ENCODE data around the gene LAMB4. TPM values are rescaled to one million over a fixed set of nuclear protein-coding genes. Genes with fewer than 3 reads are reported as not detected.

The LAMB4 gene
- total RNA-seq, 2 donors from 2014 or later = not detected

- ATAC-seq (replicated peaks in 1 of 2) (peak; percentile 55 to 61), DNase-seq (peak; percentile 4 to 12)
- H3K9me3 Mint-ChIP-seq = no peaks in the 10 kb centered on the region
These were observed 15.9 kb downstream of the LAMB4 start for GRCh38 chr7:108114117-108114841.

GRCh38 chr7:108112683-108113082, 17.5 kb downstream of the LAMB4 start:
- H3K4me1 Mint-ChIP-seq (ENCODE audit: low read depth) = no peaks in the 10 kb centered on the region

More at GRCh38 chr7:108114117-108114841, 15.9 kb downstream of the LAMB4 start:
- Mint-ChIP-seq H3K27ac (no peak overlapping the region), H3K36me3 (ENCODE audit: insufficient read depth in 2 of 2) (no peaks in the 10 kb centered on the region), H3K4me3 (no peak overlapping the region), H3K27me3 (ENCODE audit: low read depth) (peaks cover 5% of the 10 kb centered on the region), H3K4me1 (ENCODE audit: low read depth) (no peaks in the 10 kb centered on the region)

GRCh38 chr7:108109221-108109908, 20.8 kb downstream of the LAMB4 start:
- no peaks in the 10 kb centered on the region for H3K27me3 Mint-ChIP-seq (ENCODE audit: low read depth)
- H3K36me3 Mint-ChIP-seq (ENCODE audit: insufficient read depth in 2 of 2) = no peaks in the 10 kb centered on the region
- H3K4me3 Mint-ChIP-seq = no peak overlapping the region
- no peaks in the 10 kb centered on the region for H3K4me1 Mint-ChIP-seq (ENCODE audit: low read depth)
- no peak overlapping the region for H3K27ac Mint-ChIP-seq
- no peaks in the 10 kb centered on the region for H3K9me3 Mint-ChIP-seq
- DNase-seq = peak; percentile 2 to 14
- peak; percentile 53 to 59 for ATAC-seq (replicated peaks in 1 of 2)

More at GRCh38 chr7:108112683-108113082, 17.5 kb downstream of the LAMB4 start:
- Mint-ChIP-seq H3K27ac (no peak overlapping the region), H3K4me3 (no peak overlapping the region), H3K9me3 (no peaks in the 10 kb centered on the region), H3K27me3 (ENCODE audit: low read depth) (peaks cover 5% of the 10 kb centered on the region), H3K36me3 (ENCODE audit: insufficient read depth in 2 of 2) (no peaks in the 10 kb centered on the region)
- no peak for DNase-seq
- ATAC-seq (replicated peaks in 1 of 2) = no peak

GRCh38 chr7:108108131-108108530, 22.0 kb downstream of the LAMB4 start:
- H3K4me3 Mint-ChIP-seq = no peak overlapping the region
- no peaks in the 10 kb centered on the region for H3K36me3 Mint-ChIP-seq (ENCODE audit: insufficient read depth in 2 of 2)
- no peaks in the 10 kb centered on the region for H3K4me1 Mint-ChIP-seq (ENCODE audit: low read depth)
- DNase-seq (no peak), ATAC-seq (replicated peaks in 1 of 2) (no peak)
- H3K27ac Mint-ChIP-seq = no peak overlapping the region
- no peaks in the 10 kb centered on the region for H3K9me3 Mint-ChIP-seq
- H3K27me3 Mint-ChIP-seq (ENCODE audit: low read depth) = no peaks in the 10 kb centered on the region

GRCh38 chr7:108104324-108104723, 25.8 kb downstream of the LAMB4 start:
- no peaks in the 10 kb centered on the region for H3K36me3 Mint-ChIP-seq (ENCODE audit: insufficient read depth in 2 of 2)
- no peak overlapping the region for H3K27ac Mint-ChIP-seq
- no peaks in the 10 kb centered on the region for H3K4me1 Mint-ChIP-seq (ENCODE audit: low read depth)
- ATAC-seq (replicated peaks in 1 of 2) (no peak), DNase-seq (no peak)
- peaks cover under 1% of the 10 kb centered on the region for H3K27me3 Mint-ChIP-seq (ENCODE audit: low read depth)
- H3K9me3 Mint-ChIP-seq = no peaks in the 10 kb centered on the region
- H3K4me3 Mint-ChIP-seq = no peak overlapping the region

GRCh38 chr7:108103558-108104298, 26.4 kb downstream of the LAMB4 start:
- no peak overlapping the region for H3K4me3 Mint-ChIP-seq
- H3K36me3 Mint-ChIP-seq (ENCODE audit: insufficient read depth in 2 of 2) = no peaks in the 10 kb centered on the region
- peaks cover 6% of the 10 kb centered on the region for H3K27me3 Mint-ChIP-seq (ENCODE audit: low read depth)
- ATAC-seq (replicated peaks in 1 of 2) (no peak), DNase-seq (no peak)
- H3K4me1 Mint-ChIP-seq (ENCODE audit: low read depth) = no peaks in the 10 kb centered on the region
- H3K9me3 Mint-ChIP-seq = no peaks in the 10 kb centered on the region
- H3K27ac Mint-ChIP-seq = no peak overlapping the region

GRCh38 chr7:108102671-108103312, 27.4 kb downstream of the LAMB4 start:
- H3K36me3 Mint-ChIP-seq (ENCODE audit: insufficient read depth in 2 of 2) = no peaks in the 10 kb centered on the region
- no peak overlapping the region for H3K4me3 Mint-ChIP-seq
- ATAC-seq (replicated peaks in 1 of 2) (no peak), DNase-seq (no peak)
- no peak overlapping the region for H3K27ac Mint-ChIP-seq
- H3K4me1 Mint-ChIP-seq (ENCODE audit: low read depth) = no peaks in the 10 kb centered on the region
- H3K27me3 Mint-ChIP-seq (ENCODE audit: low read depth) = peaks cover 9% of the 10 kb centered on the region
- H3K9me3 Mint-ChIP-seq = no peaks in the 10 kb centered on the region

- H3K4me3 Mint-ChIP-seq = no peak overlapping the region
- no peak overlapping the region for H3K27ac Mint-ChIP-seq
- peaks cover 9% of the 10 kb centered on the region for H3K27me3 Mint-ChIP-seq (ENCODE audit: low read depth)
- H3K9me3 Mint-ChIP-seq = no peaks in the 10 kb centered on the region
- H3K4me1 Mint-ChIP-seq (ENCODE audit: low read depth) = no peaks in the 10 kb centered on the region
- H3K36me3 Mint-ChIP-seq (ENCODE audit: insufficient read depth in 2 of 2) = no peaks in the 10 kb centered on the region
- no peak for DNase-seq
- ATAC-seq (replicated peaks in 1 of 2) = no peak
These were observed 28.4 kb downstream of the LAMB4 start for GRCh38 chr7:108101759-108102158.

GRCh38 chr7:108099713-108100112, 30.4 kb downstream of the LAMB4 start:
- Mint-ChIP-seq H3K4me3 (no peak overlapping the region), H3K27ac (no peak overlapping the region), H3K36me3 (ENCODE audit: insufficient read depth in 2 of 2) (no peaks in the 10 kb centered on the region), H3K4me1 (ENCODE audit: low read depth) (no peaks in the 10 kb centered on the region), H3K9me3 (no peaks in the 10 kb centered on the region), H3K27me3 (ENCODE audit: low read depth) (peaks cover 24% of the 10 kb centered on the region)
- DNase-seq (no peak), ATAC-seq (replicated peaks in 1 of 2) (peak in 1 of 2 donors; percentile 38)

- ATAC-seq (replicated peaks in 1 of 2) = no peak
- Mint-ChIP-seq H3K27me3 (ENCODE audit: low read depth) (peaks cover 30% of the 10 kb centered on the region), H3K36me3 (ENCODE audit: insufficient read depth in 2 of 2) (no peaks in the 10 kb centered on the region), H3K4me1 (ENCODE audit: low read depth) (no peaks in the 10 kb centered on the region), H3K4me3 (no peak overlapping the region), H3K27ac (no peak overlapping the region), H3K9me3 (no peaks in the 10 kb centered on the region)
- DNase-seq = no peak
These were observed 32.5 kb downstream of the LAMB4 start for GRCh38 chr7:108097703-108098102.

GRCh38 chr7:108096996-108097395, 33.2 kb downstream of the LAMB4 start:
- Mint-ChIP-seq H3K36me3 (ENCODE audit: insufficient read depth in 2 of 2) (no peaks in the 10 kb centered on the region), H3K9me3 (no peaks in the 10 kb centered on the region), H3K27ac (no peak overlapping the region), H3K27me3 (ENCODE audit: low read depth) (peaks cover 30% of the 10 kb centered on the region), H3K4me3 (no peak overlapping the region), H3K4me1 (ENCODE audit: low read depth) (no peaks in the 10 kb centered on the region)
- DNase-seq (no peak), ATAC-seq (replicated peaks in 1 of 2) (no peak)

- Mint-ChIP-seq H3K4me3 (no peak overlapping the region), H3K36me3 (ENCODE audit: insufficient read depth in 2 of 2) (no peaks in the 10 kb centered on the region), H3K4me1 (ENCODE audit: low read depth) (no peaks in the 10 kb centered on the region), H3K9me3 (no peaks in the 10 kb centered on the region), H3K27me3 (ENCODE audit: low read depth) (peaks cover 41% of the 10 kb centered on the region), H3K27ac (no peak overlapping the region)
- no peak for DNase-seq
- ATAC-seq (replicated peaks in 1 of 2) = no peak
These were observed 35.0 kb downstream of the LAMB4 start for GRCh38 chr7:108094933-108095710.
